Stimulated activated CD4-positive, alpha-beta T cell treated with anti-CD3 and anti-CD28 coated beads, Interleukin-2, amount 100 ng/mL, for 48 hours (primary cell): ENCODE measurements around the gene ATRIP.

ENCODE experiments used
- DNase-seq, 2 donors: peaks; one replicate each; pipeline ENCODE4 v3.0.0-alpha.2; 2020

ATRIP gene

DNA sequence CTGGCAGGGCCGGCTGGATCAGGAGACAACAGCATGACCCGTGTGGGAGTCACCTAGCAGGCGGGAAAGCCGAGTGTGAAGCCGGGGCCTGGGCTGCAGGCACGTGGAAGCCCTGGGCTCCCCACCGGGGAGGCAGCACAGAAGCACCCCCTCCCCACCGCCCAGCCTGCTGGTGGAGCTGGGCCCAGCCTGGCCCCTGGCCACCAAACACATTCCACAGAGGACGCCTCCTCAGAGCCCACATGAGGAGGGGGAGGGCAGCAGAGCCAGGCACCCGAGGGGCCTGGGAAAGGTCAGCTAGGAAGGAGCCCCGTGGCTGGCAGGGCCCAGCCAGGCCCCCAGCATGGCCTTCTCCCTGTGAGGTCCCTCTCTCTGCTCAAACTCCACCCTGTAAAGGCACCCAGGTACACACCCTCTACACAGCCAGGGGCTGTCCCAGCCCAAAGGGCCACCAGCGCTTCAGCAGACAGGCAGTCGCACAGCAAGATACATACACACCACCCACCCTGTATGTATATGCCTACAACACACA is 21.2 kb upstream of the ATRIP start:
- DNase-seq: no peak

DNA sequence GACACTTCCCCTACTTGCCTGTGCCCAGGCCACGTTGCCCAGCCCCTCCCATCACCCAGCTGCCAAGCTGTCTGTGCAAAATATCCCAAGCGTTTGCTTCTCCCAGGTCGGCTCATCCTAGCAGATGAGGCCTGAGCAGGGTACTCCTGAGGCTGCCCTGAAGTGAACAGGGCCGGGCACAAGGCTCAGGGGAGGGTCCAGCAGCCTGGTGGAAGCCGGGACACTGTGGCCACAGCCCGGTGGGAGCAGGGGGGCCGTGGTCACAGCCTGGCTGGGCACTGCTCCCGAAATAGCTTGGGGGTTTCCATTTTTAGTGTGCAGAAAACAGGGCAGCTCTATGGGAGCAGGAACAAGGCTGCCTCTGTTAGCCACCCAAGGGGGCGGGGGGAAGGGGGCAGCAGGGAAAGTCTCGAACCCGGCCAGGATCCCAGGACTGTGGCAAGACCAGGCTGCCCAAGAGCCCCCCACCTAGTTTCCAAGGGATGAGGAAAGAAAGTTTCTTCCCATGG is 20.1 kb upstream of the ATRIP start:
- DNase-seq: no peak

DNA sequence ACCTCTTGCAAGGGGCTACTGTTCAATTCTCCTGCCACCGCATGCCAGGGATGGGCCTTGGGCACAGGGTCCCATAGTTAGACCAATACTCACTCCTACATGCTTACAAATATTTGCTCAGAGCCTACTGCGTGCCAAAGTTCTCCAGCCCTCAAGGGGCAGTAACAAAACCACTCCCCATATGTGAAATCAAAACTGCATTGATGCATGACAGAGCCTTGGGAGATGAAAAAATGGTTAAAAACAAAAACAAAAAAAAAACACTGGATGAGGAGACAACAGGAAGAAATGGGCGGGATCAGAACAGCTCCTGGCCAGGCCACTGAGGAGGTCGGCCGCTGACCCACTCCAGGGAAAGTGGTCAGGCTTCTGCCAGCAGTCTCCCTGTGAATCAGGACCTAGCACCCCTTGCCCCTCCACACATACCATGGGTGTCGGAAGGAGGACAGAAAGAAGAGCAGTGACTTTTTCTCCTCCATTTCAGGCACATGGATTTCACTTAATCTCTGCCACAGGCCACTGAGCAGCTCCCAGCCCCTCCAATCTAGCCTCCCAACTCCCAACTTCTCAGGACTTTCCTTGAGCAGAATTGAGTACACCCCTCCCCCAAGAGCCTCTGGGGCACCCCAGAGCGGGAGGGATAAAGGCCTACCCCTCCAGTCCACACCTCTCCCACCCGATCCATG is 19.4 kb upstream of the ATRIP start:
- no peak for DNase-seq

DNA sequence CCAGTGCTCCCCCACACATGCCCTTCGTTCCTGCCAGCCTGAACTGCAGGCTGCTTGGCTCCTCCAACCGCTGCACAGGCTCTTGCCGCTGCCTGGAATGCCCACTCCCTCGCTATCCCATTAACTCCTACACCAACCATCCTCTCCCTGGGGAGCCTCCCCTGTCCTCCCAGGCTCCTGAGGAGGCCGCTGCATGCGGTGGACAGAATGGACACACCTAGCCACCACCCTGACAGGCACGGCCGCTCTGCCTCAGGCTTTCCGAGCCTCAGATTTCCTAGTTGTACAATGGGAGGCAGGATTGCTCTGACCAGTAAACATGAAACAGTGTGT is 18.9 kb upstream of the ATRIP start:
- no peak for DNase-seq

DNA sequence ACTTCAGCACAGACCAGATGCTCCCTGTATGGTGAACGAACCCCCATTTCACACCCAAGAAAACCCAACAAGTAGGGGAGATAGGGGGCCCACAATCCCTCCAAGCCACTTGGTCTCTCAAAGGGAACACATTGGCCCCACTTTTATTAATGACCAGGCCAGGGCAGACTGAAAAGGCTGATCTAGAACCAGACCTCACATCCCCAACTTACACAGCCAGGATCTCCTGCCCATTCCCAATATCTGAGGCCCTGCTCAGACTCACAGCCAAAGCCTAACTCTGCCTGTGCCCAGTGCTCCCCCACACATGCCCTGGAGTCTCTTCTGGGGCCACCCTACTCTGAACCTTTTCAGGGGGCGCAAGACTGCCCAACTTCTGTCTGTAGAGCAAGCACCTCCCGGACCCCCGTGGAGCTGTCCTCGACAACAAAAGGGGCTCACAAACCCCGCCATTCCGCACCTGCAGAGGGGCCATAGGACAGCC is 18.4 kb upstream of the ATRIP start:
- DNase-seq: no peak

DNA sequence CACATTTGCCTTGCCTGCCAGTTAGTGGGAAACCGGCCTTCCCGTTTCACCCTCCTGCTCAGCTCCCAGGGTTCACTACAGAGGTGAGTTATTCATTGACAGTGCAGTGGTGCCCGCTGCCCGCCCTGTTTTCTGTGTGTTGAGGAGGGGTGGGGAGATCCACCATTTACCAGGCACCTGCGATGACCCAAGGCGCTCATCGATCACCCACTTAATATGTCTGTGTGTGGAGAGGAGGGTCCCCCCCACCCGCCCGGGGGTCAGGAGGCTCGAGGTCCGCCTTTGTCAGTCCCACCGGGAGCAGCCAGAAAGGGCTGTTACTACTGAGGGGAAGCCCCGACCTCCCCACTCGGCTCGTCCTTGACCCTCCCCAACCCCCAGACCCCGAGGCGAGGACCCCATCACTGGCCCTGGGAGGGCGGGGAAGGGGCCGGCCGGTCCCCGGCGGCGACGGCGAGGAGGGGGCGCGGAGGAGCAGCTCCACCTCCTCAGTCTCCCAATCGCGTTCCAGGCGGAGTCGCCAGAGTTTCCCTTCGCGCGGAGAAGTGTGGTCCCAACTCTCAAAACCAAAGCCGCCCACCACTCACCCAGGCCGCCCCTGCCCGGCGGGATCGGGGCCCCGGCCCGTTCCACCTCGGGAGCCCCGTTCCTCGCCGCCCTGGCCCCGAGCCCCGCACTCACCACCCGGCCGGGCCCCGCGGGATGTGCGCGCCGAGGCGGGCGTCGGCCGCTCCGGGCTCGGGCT is 17.8 kb upstream of the ATRIP start:
- DNase-seq: no peak

DNA sequence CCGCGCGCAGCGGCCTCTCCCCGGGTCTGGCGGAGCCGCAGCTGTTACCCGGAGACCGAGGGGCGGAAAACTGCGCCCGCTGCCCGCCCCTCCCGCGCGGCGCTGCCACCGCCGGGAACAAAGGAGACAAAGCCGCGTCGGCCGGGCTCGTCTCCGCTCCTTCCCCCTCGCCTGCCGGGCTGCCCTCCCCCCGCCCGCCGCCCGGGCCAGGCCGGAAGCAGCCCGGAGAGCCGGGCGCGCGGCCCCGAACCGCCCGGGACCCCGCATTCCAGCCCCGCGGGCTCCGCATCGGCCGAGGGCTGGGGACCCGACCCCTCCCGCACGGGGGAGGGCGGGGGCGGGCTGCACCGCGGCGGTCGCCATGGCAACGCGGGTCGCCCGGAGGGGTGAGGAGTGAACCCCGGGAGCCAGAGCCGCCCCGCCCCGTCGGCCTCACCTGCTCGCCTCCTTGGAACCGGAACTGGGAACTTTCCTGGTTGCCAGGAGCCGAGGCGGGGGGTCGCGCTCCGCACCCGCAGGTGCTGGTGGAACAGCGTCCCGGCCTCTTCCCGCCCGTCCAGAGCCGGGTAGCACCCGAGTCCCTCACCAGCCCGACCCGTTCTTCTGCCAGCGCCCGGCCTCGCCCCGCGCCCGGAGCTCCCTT is 17.1 kb upstream of the ATRIP start:
- peak; percentile 36 to 39 for DNase-seq

DNA sequence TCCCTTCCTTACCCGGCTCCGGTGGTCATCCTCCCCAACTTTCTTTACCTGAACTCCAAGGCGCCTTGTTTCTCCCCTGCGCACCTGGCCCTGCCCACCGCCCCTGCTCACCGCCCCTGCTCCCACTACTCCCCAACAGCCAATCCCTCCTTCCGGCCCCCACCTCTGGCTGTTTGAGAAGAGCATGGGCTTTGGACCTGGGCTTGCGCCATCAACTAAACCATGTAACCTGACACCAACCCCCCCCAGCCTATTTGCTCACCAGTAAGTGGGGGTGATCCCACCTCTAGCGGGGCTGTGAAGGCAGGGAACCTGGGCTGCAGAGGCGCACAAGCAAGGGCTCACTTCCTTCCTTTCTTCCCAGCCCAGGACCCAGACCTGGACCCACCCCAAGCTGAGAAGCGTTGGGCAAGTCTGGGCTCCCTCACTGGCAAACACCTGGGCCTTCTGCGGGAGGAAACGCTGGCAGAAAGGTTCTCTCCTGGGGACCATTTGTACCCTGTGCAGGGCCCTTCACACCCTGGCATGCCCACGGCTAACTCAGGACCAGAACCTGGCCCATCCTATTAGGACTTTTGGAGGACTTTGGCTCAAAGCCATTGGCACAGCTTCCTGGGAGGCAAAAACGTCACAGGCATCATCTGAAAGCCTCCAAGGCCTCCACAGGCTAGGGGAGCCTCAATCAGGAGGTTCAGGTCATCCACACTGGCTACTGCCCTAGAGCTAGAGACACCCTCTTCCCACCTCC is 16.4 kb upstream of the ATRIP start, which contains the start of gene PLXNB1:
PLXNB1 (minus strand) TSS at position 127 of the 748 bp plus-strand sequence. CDS start 5,475 bp downstream, outside the sequence.
- DNase-seq: no peak

DNA sequence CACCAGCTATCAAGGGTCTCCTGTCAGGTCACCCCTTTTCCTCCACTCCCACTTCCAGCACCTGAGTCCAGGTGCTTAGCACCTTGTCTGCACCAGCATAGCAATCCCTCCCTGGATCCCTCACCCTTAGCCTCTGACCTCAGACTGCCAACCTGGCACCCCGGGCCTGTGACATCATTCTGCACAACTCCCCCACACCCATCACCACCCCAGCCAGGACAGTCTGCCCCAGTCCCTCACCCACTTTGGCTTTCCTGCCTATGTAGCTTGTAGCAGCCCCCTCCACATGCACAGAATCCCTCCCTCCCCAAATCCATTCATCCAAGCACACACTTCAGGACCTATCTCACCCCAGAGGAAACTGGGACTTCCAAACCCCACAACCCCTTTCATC is 15.8 kb upstream of the ATRIP start:
- DNase-seq: no peak

DNA sequence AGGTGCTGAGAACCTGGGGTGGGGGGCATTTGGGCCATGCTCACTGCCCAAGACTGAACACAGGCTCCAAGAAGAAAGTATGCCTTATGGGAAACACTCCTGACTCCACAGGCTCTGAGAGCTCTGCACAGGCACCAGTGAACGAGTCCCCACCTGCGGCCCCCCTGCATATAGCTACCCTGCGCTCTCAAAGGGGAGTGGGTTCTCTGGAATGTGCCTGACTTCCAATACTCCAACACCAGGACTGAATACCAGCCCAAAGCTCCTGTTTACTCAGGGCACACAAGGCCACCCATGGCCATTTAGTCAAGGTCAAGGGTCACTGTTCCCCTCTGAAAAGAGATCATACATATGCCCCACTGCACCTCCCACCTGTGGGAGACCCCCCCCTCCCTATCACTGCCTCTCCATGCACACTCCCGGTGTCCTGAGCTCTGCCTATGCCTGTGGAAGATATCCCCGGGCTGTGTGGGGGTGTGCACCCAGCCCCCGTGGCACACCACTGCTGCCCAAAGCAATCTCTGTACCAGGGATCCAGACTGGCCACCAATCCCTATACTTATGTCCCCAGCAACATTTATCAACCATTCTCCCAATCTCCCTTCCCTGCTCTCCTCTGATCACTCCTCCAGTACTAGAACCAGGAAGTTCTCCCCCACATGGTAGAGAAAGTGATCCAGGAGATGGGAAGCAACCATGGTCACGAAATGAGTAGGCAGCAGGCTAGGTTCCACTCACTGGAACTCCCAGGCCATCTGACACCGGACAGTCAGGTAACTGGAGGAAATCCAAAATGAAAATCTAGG is 15.1 kb upstream of the ATRIP start:
- DNase-seq: no peak

DNA sequence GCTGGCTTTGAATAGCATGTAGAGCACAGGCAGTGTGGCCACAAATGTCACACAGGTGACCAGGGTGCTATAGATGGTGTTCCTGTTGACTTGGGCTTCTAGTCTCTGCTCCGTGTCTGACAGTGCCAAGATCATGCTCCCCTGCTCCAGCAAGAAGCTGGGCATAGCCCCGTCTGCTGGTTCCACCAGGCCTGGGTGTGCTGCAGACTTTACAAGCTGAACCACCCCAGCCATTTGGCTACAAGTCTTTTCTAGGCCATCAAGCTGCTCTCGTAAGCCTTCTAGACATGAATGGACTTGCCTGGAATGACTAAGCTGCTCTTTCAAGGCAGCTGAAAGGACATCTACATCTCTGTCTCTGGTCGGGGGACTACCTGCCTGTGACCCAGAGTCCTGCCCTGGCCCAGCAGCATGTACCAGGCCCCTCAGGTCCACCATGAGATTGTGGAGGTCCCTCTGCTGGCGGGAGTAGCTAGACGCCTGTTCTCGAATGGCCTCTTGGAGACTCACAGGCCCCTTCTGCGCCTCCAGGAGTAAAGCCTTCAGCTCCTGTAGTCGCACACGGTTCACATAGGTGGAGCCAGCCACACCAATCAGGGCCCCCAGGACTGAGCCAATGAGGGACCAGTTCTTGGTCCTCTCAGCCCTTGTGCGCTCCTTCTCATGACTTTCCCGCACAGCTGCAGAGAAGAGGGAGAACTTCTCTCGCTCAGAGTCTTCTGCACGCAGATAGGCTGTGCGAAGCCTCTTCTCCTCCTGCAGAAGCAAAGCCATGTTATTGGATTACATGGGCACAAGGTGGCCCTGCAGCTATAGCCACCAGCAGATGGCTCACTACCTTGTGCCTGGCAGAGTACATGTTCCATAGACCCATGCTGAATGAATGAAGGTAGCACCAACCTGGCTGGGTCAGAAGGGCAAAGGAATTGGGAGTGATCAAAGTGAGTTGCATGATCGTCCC is 13.8 kb upstream of the ATRIP start:
- no peak for DNase-seq

DNA sequence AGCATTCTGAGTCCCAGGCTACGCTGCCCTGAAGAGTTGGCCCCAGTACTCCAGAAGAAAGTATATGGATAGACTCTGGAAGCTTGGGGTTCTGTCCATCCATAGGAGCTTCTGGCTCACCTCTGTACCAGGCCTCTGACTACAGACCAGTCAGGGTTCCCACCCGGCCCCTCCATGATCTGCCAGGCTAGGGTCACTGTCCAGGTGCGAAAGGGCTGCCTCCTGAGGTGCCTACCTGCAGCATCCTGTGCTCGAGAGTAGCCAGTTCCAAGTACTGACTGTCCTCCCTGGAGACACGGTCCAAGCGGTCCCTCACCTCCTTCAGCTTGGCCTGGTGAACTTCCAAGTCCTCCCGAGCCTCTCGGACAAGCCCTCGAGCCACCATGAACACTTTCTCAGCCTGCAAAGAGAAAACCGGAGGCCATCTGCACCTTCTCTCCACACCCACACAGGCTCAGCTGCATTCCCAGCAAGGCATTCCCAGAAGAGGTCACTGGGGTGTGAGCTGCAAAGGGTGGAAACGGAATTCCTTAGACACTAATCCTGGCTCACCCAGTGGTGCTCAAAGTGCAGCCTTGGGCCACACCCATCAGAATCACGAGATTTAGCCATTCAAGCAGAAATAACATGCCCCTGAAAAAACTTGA is 12.9 kb upstream of the ATRIP start:
- no peak for DNase-seq

DNA sequence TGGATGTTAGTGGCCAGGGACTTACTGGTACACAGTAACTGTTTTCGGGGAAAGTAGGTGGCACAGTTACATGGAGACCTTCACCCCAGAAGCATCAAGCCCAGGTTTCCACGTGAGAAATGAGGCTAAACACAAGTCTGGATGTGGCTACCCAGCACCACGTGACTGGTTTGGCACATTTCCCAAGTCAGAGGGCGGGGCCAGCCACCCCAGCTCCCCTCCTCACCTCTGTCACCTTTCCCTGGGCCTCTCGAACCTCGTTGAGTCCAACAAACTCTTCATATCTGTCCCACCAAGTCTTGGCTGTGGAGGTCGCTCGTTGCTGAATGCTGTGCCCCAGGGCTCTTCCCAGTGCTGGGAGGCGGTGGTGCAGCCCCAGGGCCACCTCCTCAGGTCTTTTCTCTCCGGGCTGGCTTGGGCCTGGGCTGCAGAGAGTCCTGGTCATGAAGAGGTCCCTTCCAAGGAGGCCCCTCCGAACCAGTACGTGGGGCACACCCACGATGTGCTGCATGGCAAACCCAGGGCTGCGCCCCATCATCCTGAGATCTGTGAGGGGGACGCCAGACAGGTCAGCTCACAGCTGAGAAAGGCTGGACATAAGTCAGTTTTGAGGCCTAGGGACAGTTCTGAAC is 11.8 kb upstream of the ATRIP start:
- DNase-seq: no peak

DNA sequence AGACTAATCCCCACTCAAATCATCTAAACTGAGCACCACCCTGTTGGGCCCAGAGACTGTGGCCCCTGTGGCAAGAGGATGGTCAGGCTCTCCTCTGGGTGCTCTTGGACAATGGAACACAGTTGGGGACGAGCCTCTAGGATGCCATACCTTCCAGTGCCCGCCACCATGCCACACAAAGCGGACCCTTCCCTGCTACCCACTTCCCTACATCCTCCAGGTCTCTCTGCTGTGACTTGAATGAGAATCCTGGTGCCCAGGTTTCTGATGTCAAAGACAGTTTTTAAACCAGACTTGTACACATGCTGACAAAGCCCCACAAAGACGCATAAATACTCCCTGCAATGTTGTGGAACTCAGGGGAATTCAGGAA is 11.3 kb upstream of the ATRIP start:
- DNase-seq: no peak

DNA sequence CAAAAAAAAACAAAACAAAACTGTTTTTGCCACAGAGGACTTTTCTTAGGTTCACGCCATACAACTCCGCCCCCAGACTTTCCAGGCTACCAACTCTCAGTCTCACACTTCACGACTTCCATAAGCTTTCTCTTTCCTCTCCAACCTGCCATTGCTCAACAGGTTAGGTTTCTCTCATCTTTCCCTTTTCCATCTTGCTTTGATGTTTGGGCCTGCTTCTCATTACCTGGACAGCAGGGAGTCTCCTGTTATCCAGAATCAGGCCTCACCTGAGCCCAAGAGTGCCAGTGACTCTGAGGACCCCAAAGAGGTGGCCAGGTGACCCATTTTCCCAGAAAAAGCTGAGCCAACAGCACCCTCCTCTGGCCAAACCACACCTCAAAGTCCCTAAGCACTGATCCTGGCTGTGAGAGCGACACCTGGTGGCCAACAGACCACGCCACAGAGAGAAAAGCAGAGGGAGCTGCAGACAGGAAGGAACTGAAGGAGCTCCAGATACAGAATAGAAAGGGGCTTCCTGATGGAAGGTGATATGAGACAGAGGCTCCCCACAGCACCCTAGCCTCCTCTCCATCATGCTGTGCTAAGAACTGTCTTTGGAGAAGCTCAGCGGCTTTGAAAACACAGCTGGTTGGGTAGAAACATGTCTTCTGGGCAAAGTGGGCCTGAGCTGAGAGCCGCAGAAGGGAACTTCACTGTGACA is 10.6 kb upstream of the ATRIP start:
- peak; percentile 83 for DNase-seq

DNA sequence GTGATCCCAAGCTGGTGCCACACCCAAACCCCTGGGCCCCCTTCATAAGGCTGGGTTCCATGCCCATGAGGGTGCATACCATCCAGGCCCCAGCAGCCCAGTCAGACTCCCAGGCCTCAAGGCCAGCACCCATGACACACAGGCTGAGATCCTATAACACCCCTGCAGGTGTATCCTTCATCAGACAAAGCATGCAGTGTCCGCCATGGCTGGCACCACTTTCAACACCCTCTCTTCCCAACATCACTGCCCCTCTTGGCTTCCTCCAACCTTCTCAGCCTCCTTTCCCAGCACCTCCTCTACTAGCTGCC is 10.1 kb upstream of the ATRIP start:
- no peak for DNase-seq

DNA sequence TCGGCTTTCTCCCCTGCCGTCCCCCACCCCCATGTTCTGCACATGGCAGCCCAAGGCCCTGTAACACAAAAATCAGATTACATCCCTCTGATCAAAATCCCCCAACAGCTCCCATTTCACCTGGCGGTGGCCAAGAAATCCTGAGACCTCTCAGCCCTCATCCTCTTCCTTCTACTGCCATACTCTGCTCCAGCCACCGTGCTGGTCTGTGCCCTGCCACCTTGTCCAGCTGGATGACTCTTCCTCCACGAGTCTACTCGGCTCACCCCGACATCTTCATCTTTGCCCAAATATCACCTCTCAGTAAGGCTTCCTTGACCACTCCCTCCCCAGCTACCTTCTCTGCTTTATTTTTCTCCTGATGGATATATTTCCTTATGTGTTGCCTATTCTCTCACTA is 9.7 kb upstream of the ATRIP start:
- no peak for DNase-seq

DNA sequence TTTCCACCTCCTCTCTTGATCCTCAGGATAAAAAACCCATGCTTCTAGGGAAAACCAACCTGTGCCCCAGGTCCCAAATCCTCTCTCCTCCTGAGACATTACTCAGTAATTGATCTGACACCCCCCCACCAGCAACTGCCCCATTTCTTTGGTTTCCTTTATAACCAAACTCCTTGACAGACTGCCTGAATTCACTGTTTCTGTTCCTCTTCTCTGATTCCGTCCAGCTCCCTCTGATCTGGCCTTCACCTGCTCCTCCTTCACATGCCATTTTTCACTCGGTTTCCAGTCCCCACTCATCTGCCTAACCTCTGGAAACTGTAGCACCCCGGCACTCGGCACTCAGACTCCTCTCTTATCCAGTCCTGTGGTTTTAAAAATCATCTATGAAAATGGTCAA is 8.7 kb upstream of the ATRIP start:
- no peak for DNase-seq
